Suppressor macrophage (primary cell): Measurements from ENCODE around the gene FAS.

Experiments used
- DNase-seq, 4 experiments: peaks; one replicate each; pipeline ENCODE4 v3.0.0-alpha.2; 2020 to 2022

FAS gene

DNA sequence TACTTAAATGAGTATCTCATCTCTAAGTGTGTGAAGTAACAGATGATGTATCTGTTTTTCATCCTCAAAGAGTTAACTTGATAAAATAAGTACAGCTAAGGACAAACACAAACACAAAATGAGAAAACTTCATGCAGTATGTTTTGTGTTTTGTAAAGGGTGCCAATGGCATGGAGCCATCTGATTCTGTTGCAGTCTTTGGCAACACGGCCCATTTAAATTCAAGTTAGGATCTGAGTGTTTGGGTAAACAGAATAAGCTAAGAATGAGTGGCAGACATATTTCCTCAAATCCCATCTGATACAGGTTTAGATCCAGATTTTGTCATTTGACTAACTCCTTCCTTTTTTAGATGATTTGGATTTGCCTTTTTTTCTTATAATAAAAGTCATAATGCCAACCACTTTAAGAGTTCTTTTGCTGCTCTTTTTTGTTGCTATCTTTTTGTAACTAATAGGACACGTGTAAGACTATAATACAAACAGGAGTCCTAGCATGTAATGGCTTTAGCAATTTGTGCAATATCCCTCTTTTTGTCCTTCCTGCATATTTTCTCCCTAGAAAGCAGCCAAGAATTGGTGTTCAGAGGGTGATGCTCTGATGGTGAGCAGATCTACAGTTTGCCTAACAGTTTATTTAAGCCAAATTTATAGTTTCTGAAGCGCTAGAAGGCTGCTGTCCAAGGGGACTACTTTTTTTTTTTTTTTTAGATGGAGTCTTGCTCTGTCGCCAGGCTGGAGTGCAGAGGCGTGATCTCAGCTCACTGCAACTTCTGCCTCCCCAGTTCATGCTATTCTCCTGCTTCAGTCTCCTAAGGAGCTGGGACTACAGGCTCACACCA, 19.2 kb upstream of the FAS start:
- no peak for DNase-seq

DNA sequence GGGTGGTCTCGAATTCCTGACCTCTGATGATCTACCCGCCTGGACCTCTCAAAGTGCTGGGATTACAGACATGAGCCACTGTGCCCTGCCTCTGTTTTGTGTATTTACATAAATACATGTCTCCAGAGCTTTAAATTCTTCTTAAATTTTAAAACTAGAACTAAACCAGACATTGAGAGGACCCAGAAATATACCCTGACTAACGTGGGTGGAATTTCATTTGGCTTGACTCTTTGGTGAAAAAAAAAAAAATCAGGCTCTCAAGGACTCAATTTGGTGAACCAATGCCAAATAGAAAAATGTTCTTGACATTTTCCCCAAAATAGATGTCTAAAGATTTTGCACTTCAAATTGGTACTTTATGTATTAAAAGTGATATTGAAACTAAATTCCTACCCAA, 16.6 kb upstream of the FAS start:
- DNase-seq, result no peak

DNA sequence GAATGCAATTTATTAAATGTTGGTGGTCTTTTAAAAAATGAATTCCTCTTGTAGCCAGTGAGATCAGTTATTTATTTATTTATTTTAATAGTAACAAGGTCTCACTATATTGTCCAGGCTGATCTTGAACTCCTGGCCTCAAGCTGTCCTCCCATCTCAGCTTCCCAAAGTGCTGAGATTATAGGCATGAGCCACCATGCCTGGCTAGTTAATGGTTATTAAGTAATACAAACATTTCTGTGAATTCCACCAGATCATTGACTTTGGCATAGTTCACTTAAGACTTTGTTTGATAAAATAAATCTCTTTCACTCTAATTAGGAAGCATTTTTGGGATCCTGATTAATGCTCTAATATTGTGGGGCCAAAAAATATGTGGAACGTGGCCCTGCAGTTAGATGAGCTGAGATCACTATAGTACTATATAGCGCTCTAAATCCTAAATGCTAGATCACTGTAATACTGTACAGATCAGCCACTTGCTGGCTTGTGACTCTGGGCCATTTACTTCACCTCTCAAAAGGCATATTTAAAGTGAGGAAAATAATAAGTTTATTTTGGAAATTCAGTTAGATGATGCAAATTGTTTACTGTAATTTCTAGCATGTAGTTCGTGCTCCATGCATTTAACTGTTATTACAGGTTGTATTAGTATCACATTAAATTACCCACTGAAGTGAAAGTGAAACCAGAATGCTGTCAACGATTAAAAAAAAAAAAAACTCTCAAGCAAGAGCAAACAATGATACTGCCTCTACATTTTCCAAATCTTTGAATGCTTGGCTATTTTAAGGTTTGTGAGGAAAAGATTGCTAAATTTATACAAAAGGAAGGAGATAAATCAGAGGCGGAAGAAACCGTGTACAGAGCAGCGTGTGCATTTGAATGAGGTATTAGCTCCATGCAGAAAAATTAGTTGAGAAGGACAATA, 15.9 kb upstream of the FAS start:
- DNase-seq, result peak in 2 of 4 experiments; percentile 10 to 33

DNA sequence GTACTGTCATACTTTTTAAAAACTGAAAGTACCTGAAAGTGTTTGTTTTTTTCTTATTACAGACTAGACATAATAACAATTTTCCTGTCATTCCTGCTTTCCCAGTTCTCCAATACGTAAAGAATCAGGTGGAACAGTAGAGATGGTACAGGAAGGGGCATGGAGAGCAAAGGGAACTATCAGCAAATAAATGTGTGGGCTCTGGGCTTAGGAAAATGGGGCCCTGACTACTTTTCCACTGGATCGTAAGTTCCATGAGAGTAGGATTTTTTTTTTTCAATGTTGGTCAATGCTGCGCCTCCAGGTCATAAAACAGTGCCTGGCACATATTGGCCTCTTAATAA, 15.2 kb upstream of the FAS start:
- DNase-seq, result no peak

DNA sequence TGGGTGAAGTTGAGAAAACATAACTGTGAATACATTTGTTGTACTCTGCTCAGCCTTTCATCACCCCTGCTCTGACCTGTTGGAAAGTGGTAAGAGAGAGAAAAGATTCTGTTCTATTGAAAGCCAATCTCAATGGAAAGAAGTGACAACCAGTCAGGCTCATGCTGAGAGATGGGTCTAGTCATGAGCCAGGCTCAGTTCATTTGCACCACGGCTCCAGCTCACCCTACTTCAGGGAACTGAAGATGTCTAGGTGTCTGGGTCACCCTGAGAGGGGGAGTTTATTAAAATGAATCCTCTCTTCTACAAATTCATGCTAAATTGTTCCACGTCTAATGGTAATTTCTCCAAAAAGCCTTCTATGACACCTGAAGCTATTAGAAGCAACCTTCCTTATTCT, 12.1 kb upstream of the FAS start:
- no peak for DNase-seq

DNA sequence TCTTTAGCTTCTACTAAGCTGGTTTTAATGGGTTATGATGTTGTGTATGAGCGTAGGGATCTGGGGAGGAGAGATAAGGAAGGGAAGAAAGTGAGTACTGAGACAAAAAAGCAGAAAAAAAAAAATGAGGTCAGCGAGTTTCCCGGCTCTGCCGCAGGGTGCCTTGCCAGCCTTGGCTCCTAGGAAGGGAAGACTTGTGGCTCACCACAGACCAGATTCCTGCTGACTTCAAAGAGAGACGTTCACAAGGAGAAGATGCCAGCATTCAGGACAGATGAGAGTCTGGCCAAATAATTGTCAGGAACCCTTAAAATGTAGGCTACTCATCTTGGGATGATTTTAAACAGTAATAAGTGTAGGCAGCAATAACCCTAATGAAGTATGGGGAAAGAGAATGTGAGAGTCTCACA, 11.4 kb upstream of the FAS start:
- DNase-seq, result peak; percentile 18 to 62 (median 43)

DNA sequence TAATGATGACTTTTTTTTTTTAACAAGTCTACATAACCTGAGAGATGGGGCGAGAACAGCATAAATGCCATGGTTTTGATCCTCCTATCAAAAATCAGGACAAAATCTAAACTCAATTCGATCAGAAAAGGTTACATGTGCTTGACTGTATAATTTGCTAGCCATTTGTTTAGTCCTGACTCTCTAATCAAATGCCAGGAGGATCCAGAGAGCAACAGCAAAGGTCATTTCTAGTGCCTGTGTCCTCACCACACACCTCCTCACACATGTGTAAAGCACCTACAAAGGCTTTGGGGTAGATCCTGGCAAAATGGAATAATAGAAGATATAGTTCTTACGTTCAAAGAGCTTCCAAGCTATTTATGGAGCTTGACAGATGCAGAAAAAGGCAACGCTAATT, 11.0 kb upstream of the FAS start:
- no peak for DNase-seq

DNA sequence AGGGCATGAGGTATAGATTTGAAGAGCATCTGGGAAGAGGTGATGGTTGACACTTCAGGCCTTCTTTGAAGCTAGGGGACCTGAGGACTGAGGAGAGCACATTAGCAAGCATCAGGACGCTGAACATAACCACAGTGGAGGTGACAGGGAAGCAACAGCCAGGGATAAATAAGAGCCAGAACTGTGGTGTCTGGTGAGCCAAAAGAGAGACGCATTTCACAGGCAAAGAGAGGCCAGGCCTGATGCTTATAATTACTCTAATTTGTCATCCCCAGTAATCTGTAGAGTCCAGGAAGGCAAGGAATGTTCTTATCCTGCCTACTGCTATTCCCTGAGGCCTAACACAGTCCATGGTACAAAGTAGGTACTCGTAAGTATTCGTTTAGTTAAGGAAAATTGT, 10.4 kb upstream of the FAS start:
- DNase-seq, result no peak

DNA sequence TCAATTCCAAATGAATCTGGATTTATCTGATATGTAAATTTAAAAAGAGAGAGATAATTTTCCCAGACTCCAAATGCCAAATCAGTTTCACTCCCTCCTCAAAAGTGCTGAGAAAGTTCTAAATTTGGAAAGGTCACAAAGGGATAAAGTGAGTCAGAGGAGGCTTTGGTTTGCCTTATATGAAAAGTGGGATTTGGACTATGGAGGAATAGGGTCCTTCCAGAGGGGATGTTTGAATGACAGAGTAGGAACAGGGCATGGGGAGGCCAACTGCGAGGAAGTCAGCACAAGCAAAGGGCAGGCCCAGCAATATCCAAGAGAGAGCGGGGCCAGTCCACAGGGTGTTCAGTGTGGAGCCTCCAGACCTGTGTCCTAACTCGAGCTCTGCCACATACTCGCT, 9.8 kb upstream of the FAS start:
- DNase-seq, result no peak

DNA sequence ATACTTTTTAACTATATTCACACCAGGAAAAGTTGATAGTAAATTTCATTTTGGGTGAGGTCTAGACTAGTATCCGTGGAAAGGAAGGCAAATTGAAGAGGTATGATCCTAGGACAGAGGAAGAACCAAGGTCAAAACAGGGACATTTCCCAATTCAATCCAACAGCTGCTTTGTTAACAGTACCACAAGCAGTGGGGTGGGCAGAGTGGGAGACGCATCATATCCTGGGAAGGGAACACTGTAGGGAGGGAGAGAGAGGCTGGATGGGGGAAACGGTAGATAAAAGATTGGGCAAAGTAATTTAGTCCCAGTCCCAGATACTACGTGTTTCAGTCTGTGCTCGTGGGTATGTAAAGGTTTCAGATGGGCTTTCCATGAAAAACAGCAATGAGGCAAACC, 9.2 kb upstream of the FAS start:
- DNase-seq, result no peak

DNA sequence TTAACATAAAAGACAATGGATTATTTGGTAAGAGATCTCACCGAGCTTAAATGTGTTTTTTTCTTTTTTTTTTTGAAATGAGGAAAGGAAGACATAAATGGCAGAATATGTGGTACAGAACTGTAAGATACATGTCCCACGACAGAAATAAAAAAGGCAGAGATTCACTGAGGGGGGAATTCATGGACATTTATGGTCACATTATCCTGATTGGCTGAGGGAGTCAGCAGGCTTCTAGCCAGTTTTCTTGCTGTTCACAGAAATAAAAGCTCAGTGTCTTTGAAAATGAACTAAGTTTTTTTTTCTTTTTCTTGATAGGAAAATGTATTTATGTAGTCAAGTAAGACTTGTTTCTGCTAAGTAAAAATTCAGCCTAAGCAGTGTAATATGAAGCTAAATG, 8.2 kb upstream of the FAS start:
- DNase-seq, result no peak

DNA sequence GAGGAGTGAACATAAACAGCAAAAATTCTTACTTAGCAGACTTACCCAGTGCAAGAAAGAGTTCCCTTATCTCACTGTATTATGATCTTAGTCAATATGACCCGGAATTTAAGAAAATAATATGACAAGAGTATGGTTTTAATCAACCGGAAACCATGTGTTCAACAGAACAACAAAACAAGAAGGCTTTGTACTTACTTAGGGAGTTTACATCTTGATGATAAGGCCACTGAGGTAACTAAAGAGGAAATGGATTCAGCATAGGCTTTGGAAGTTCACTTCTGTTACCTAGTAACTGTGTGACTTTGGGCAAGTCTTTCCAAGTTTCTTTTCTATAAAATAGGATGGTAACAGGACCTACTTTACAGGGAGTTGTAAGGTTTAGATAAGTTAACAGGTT, 7.4 kb upstream of the FAS start:
- DNase-seq, result no peak

DNA sequence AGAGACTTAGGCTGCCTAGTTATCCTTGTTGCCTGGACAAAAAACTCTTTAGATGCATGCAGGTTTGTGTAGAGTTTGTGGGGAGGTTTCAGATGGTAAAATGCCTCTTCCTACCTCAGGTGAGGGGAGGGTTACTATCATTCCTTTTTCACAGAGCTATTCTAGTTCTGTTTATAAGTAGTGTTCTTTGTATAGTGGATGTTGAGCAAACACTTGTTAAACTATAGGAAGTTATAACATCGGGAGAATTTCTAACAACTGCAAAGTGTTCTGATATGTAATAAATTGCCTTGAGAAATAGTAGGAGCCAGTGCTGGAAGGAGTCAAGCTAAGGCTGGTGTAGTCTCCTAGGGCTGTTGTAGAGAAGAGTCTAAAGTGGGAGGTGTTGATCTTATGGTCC, 6.7 kb upstream of the FAS start:
- no peak for DNase-seq

DNA sequence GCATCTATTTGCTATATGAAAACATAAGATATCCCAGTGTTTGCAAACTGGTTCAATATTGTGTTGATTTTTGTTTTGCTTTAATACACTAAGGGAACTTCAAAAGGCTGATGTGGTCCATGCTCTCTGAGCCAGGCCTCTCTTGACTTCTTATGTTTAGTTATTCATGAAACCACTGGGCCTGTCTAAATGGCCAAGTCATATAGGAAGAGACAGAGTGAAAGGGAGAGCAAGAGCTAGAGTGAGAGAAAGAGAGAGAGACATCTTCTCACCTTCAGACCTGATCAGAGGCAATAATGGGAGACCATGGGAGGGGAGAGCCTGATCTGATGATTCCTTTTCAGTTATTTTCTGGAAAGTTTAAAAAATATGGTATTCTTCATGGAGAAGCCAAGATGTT, 6.1 kb upstream of the FAS start:
- no peak for DNase-seq

DNA sequence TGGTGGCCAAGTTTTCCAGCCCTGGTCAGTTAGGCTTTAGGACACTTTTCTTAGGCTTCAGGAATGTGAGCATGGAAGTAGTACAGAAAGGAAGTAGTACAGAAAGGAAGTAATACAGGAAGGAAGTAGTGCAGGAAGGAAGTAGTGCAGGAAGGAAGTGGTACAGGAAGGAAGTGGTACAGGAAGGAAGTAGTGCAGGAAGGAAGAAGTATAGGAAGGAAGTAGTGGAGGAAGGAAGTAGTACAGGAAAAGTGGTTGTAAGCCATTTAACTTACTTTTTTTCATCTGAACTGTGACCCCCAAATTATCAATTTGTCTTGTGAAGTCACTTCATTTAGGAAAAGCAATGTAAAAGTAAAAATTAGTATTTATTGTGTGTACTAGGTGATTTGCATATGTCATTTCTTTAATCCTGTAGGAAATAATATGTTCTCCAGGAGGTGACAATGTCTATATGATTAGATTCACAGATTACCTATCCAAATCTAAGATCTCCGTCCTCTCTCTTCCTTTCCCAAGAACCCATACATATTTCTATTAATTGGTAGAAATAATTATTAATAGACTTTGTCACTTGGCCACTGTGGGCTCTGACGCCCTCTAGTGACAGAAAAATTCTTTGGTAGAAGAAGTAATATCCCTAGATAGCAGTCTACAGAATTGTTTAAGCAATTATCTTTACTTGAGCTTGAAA, 3.9 kb upstream of the FAS start:
- peak; percentile 71 to 81 (median 75) for DNase-seq

DNA sequence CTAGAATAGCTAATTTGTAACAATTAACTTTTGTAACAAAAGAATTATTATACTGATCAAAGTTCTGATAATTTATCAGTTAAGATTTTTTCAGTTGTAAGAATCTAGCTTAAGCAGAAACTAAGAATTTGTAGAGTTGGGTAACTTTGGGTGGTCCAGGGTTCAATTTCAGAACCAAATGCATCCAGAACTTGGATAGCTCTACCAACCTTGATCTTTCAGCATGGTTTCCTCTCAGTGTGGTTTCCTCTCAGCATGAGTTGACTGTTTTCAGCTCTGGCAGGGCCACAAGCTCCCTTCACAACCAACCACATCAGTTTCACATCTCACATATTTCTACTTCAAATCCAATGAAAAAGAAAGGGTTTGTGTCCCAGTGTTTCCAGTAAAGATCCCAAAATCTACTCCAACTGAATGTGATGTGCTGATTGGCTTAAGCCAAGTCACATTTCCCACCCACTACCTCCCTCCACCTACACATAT, 3.3 kb upstream of the FAS start:
- DNase-seq, result no peak

DNA sequence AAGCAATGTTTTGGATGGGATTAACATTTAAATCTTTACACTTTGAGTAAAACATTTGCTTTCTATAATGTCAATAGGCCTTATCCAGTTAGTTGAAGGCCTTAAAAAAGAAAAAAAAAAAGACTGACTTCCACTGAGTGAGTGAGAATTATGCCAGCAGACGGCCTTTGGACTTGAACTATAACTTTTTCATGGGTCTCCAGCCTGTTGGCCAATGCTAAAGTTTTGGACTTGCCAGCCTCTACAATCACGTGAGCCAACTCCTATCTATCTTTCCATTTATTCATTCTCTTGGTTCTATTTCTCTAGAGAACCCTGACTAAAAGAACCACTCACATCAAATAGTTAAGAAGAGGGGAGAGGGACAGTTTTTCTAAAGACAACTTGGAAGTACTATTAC, 2.8 kb upstream of the FAS start:
- no peak for DNase-seq

DNA sequence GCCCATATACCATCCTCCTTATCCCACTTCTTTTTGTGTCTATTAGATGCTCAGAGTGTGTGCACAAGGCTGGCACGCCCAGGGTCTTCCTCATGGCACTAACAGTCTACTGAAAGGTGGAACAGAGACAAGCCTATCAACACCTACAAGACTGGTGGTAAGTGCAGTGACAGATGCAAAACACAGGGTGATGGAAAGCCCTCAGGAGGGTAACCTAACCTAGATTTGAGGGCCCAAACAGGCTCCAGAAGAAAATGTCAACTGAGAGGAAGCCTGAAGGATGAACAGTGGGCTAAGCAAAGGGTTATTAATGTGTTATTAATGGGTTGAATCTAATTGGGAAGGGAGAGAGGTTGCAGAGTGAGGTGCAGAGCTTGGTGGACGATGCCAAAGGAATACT, 1.2 kb upstream of the FAS start:
- DNase-seq, result no peak

DNA sequence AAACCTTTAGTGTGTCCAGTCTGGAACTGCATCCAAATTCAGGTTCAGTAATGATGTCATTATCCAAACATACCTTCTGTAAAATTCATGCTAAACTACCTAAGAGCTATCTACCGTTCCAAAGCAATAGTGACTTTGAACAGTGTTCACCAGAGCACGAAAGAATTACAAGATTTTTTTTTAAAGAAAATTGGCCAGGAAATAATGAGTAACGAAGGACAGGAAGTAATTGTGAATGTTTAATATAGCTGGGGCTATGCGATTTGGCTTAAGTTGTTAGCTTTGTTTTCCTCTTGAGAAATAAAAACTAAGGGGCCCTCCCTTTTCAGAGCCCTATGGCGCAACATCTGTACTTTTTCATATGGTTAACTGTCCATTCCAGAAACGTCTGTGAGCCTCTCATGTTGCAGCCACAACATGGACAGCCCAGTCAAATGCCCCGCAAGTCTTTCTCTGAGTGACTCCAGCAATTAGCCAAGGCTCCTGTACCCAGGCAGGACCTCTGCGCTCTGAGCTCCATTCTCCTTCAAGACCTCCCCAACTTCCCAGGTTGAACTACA, 694 bp upstream of the FAS start:
- DNase-seq, result peak; percentile 32 to 54 (median 46)

DNA sequence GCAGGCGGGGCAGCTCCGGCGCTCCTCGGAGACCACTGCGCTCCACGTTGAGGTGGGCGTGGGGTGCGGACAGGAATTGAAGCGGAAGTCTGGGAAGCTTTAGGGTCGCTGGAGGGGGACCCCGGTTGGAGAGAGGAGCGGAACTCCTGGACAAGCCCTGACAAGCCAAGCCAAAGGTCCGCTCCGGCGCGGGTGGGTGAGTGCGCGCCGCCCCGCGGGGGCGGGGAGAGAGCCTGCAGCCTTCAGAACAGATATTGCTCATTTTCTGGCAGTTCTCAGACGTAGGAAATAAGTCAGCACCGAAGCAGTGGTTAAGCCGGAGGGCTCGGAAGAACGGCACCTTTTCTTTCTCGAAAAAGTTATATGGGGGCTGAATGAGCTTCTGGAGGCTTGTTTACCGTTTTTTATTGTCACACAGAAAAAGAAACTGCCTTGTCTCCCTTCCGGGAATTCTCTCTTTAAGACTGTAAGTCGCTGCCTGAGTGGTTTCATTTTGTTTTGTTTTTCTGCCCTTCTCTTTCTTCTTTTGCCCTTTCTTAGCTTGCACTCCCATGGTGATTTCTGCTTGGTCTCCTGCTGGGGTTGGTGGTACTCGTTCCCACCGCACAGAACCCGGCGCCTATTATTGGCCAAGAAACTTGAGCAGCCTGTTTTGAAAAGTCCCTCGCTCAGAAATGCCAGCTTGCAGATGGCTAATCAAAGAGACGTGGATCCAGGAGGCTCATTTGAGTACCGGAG, 732 bp downstream of the FAS start:
- peak; percentile 71 to 87 (median 80) for DNase-seq

DNA sequence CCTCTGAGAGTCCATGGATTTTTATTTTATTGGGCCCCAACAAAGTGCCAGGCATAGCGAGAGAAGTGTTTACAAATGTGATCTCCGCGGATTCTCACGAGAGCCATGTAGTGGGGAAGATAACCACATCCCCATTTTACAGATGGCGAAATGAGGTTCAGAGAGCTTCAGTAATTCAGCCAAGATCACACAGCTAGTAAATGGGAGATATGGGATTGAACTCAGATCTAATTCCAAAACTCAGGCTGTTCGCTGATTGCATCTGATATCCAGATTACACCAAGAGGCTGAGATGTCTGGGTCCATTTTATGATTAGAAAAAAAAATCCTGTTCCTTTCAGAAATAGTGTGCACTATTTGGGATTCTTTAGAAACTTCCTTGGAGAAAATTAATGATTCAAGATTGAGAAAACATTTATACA, 1.3 kb downstream of the FAS start:
- DNase-seq, result peak; percentile 51 to 78 (median 66)

DNA sequence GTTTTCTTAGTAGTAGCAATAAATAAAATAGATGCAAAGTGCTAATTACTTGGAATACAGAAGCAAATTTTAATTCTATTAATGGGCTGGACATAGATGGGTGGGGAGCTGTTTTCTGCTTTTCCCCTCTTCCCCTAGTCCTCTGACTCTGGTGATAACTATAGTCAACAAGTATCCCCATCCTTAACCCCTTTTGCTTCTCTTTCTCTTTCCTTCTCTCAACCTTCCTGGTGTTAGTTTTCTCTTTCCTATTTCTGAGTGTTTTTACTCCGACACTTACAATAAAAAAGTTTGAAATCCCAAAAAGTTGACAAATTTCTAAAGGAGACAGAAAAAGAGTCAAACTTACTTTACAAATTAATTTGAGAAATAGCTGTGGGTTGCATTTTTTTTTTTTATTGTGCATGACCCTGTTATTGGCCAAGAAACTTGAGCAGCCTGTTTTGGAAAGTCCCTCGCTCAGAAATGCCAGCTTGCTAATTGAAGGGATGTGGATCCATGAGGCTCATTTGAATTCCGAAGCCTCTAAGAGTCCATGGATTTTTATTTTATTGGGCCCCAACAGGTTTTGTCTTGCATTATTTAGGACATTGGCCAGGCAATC, 2.4 kb downstream of the FAS start:
- DNase-seq, result peak in 2 of 4 experiments; percentile 26 to 38
